IMR-90 (cell line): ENCODE measurements around the gene PEX7. TPM values are rescaled to one million over a fixed set of nuclear protein-coding genes. Genes with fewer than 3 reads are reported as not detected.

Source experiments
- ATAC-seq: fragments of 200-7000 bp; cut with Tn5 transposase; 2 replicates; pipeline ENCODE4 v1.9.1; 2020; ENCODE audit warnings: low read depth, mild to moderate bottlenecking, moderate library complexity
- BruUV-seq: library from RNA; stranded (reverse); fragments of 400-500 nt; replicated peaks from 2 replicates; lab custom pipeline; 2021; lab: Mats Ljungman, UMichigan
- CTCF ChIA-PET: fragments of 300-600 bp; formaldehyde crosslinking; extraction: SDS; loops from one replicate; lab custom pipeline; 2021; ENCODE audit warnings: antibody characterized with exemption; lab: Yijun Ruan, JAX
- POLR2A ChIA-PET: fragments of 300-600 bp; sonication (Branson Sonifier 250); formaldehyde crosslinking; loops from one replicate; lab custom pipeline; 2022; ENCODE audit warnings: antibody characterized with exemption; ENCODE audit not compliant: unreplicated experiment; lab: Charles Lee
- DNase-seq: peaks from one replicate; pipeline ENCODE4 v3.0.0; 2013
- H2AFZ ChIP-seq: replicated peaks from 2 replicates; pipeline ENCODE3; 2013; ENCODE audit warnings: low read length, mild to moderate bottlenecking; ENCODE audit not compliant: poor library complexity
- H2AK5ac ChIP-seq: 2 replicates; pipeline ENCODE4 v1.6.1; 2013; ENCODE audit warnings: low read depth, low read length, inconsistent platforms
- H2AK9ac ChIP-seq: replicated peaks from 2 replicates; pipeline ENCODE3; 2013; ENCODE audit warnings: mild to moderate bottlenecking, low read depth, low read length, moderate library complexity; ENCODE audit not compliant: poor library complexity
- H2BK120ac ChIP-seq: 2 replicates; pipeline ENCODE4 v1.6.1; 2013; ENCODE audit warnings: low read depth, low read length, inconsistent platforms
- H2BK15ac ChIP-seq: 3 replicates; pipeline ENCODE4 v1.6.1; 2013; ENCODE audit warnings: low read depth, low read length, inconsistent platforms
- H2BK20ac ChIP-seq: 2 replicates; pipeline ENCODE4 v1.6.1; 2013; ENCODE audit warnings: low read depth, mild to moderate bottlenecking, inconsistent platforms, low read length, moderate library complexity
- H2BK5ac ChIP-seq: 2 replicates; pipeline ENCODE4 v1.6.1; 2013; ENCODE audit warnings: mild to moderate bottlenecking, low read depth, low read length, inconsistent platforms; ENCODE audit not compliant: poor library complexity, severe bottlenecking
- H3K14ac ChIP-seq: replicated peaks from 2 replicates; pipeline ENCODE4 v1.6.1; 2013; ENCODE audit warnings: low read depth, low read length, inconsistent platforms
- H3K18ac ChIP-seq: 2 replicates; pipeline ENCODE4 v1.6.1; 2013; ENCODE audit warnings: low read depth, low read length, control low read depth
- H3K23ac ChIP-seq: 2 replicates; pipeline ENCODE4 v1.6.1; 2013; ENCODE audit warnings: low read depth, low read length, inconsistent platforms
- H3K27ac ChIP-seq: 2 replicates; pipeline ENCODE4 v1.5.1; 2013; ENCODE audit warnings: mild to moderate bottlenecking, control low read depth, low read length; ENCODE audit not compliant: insufficient read depth
- H3K27me3 ChIP-seq: 2 replicates; pipeline ENCODE4 v1.6.1; 2013; ENCODE audit warnings: low read length; ENCODE audit not compliant: control insufficient read depth, insufficient read depth
- H3K36me3 ChIP-seq: 2 replicates; pipeline ENCODE4 v1.6.1; 2013; ENCODE audit warnings: low read length, mixed read lengths; ENCODE audit not compliant: control insufficient read depth, insufficient read depth
- H3K4ac ChIP-seq: 2 replicates; pipeline ENCODE4 v1.6.1; 2013; ENCODE audit warnings: low read depth, low read length, inconsistent platforms
- H3K4me1 ChIP-seq: 2 replicates; pipeline ENCODE4 v1.6.1; 2013; ENCODE audit warnings: low read length, mixed read lengths; ENCODE audit not compliant: control insufficient read depth, insufficient read depth
- H3K4me2 ChIP-seq: 2 replicates; pipeline ENCODE4 v1.6.1; 2013; ENCODE audit warnings: low read depth, mild to moderate bottlenecking, control low read depth, low read length, moderate library complexity
- H3K4me3 ChIP-seq: 2 replicates; pipeline ENCODE4 v1.5.1; 2013; ENCODE audit warnings: low read depth, mild to moderate bottlenecking, control low read depth, low read length, moderate library complexity; ENCODE audit not compliant: insufficient read depth
- H3K56ac ChIP-seq: 2 replicates; pipeline ENCODE4 v1.6.1; 2013; ENCODE audit warnings: low read length, inconsistent platforms; ENCODE audit not compliant: insufficient read depth; ENCODE audit errors: extremely low read depth
- H3K79me1 ChIP-seq, 2 experiments: 2 replicates each; pipeline ENCODE4 v1.6.1; 2013; ENCODE audit warnings: low read length in 2 of 2, inconsistent platforms in 1 of 2, low read depth in 1 of 2
- H3K9ac ChIP-seq: 2 replicates; pipeline ENCODE4 v1.6.1; 2013; ENCODE audit warnings: low read depth, low read length, control low read depth
- H3K9me1 ChIP-seq: 2 replicates; pipeline ENCODE4 v1.6.1; 2013; ENCODE audit warnings: low read length, inconsistent platforms; ENCODE audit not compliant: insufficient read depth
- H3K9me3 ChIP-seq: 2 replicates; pipeline ENCODE4 v1.6.1; 2013; ENCODE audit warnings: low read length; ENCODE audit not compliant: control insufficient read depth, insufficient read depth
- H4K20me1 ChIP-seq: 2 replicates; pipeline ENCODE4 v1.6.1; 2013; ENCODE audit warnings: low read length, inconsistent platforms; ENCODE audit not compliant: insufficient read depth
- H4K5ac ChIP-seq: 2 replicates; pipeline ENCODE4 v1.6.1; 2013; ENCODE audit warnings: mild to moderate bottlenecking, low read depth, low read length, control low read depth
- H4K8ac ChIP-seq, 2 experiments: 2 replicates each; pipeline ENCODE4 v1.6.1; 2013; ENCODE audit warnings: low read depth in 2 of 2, low read length in 2 of 2, control low read depth in 1 of 2, inconsistent platforms in 1 of 2
- H4K91ac ChIP-seq: 2 replicates; pipeline ENCODE4 v1.6.1; 2013; ENCODE audit warnings: low read depth, low read length, inconsistent platforms; ENCODE audit not compliant: insufficient read depth
- BHLHE40 ChIP-seq: fragments of 150-350 bp; IDR thresholded peaks from 2 replicates; pipeline ENCODE4 v1.6.1; 2016; ENCODE audit warnings: mild to moderate bottlenecking, low read depth, low read length
- CEBPB ChIP-seq: IDR thresholded peaks from 2 replicates; pipeline ENCODE4 v1.6.1; 2012; ENCODE audit warnings: low read depth, low read length, improper control_type of control experiment
- CHD1 ChIP-seq: IDR thresholded peaks from 2 replicates; pipeline ENCODE4 v1.6.1; 2012; ENCODE audit warnings: low read depth, low read length, improper control_type of control experiment
- CTCF ChIP-seq: conservative IDR thresholded peaks from 2 replicates; pipeline ENCODE4 v1.5.1; 2012; ENCODE audit warnings: mild to moderate bottlenecking, low read depth, low read length, improper control_type of control experiment
- FOS ChIP-seq: fragments of 150-350 bp; IDR thresholded peaks from 2 replicates; pipeline ENCODE4 v1.6.1; 2016; ENCODE audit warnings: low read depth, low read length
- MAFK ChIP-seq: IDR thresholded peaks from 2 replicates; pipeline ENCODE4 v1.6.1; 2012; ENCODE audit warnings: low read depth, low read length, improper control_type of control experiment
- MAZ ChIP-seq: IDR thresholded peaks from 2 replicates; pipeline ENCODE4 v1.6.1; 2012; ENCODE audit warnings: low read depth, mild to moderate bottlenecking, low read length, improper control_type of control experiment, moderate library complexity, borderline replicate concordance
- NFE2L2 ChIP-seq: fragments of 150-350 bp; IDR thresholded peaks from 2 replicates; pipeline ENCODE4 v1.6.1; 2016; ENCODE audit warnings: low read depth, mild to moderate bottlenecking, low read length
- POLR2A ChIP-seq: IDR thresholded peaks from 2 replicates; pipeline ENCODE4 v1.6.1; 2012; ENCODE audit warnings: mild to moderate bottlenecking, low read depth, low read length
- RAD21 ChIP-seq: IDR thresholded peaks from 2 replicates; pipeline ENCODE4 v1.6.1; 2012; ENCODE audit warnings: low read length, improper control_type of control experiment
- RCOR1 ChIP-seq: IDR thresholded peaks from 2 replicates; pipeline ENCODE4 v1.6.1; 2012; ENCODE audit warnings: mild to moderate bottlenecking, low read length, improper control_type of control experiment; ENCODE audit not compliant: insufficient replicate concordance
- RFX5 ChIP-seq: IDR thresholded peaks from 2 replicates; pipeline ENCODE4 v1.8.0; 2012; ENCODE audit warnings: low read depth, mild to moderate bottlenecking, low read length, moderate library complexity
- SMC3 ChIP-seq: fragments of 150-350 bp; IDR thresholded peaks from 2 replicates; pipeline ENCODE4 v1.6.1; 2016; ENCODE audit warnings: low read depth, mild to moderate bottlenecking, antibody characterized with exemption, low read length, moderate library complexity
- WGBS, 2 experiments: methylation state at CpG; one replicate each; pipeline versions ENCODE4 v1.1.5 to v1.1.7; 2013; ENCODE audit warnings: missing lambda C conversion rate in 2 of 2; ENCODE audit not compliant: insufficient read length in 1 of 2; ENCODE audit errors: extremely low coverage in 2 of 2; 5-methylcytosine and 5-hydroxymethylcytosine counted together
- dilution Hi-C: fragments of 300-500 bp; cut with HindIII; formaldehyde crosslinking; loops from one replicate; pipeline ENCODE4 v1.14.3; 2018; ENCODE audit warnings: low sequenced_read_pairs; ENCODE audit not compliant: unreplicated experiment
- in situ Hi-C: fragments of 300-500 bp; cut with MboI; formaldehyde crosslinking; loops from 3 replicates; pipeline ENCODE4 v1.14.3; 2019; ENCODE audit warnings: low sequenced_read_pairs, inconsistent platforms, mixed read lengths
- intact Hi-C: fragments of 100-400 bp; cut with micrococcal nuclease; formaldehyde crosslinking; loops from 2 replicates; pipeline ENCODE4 v1.10.0; 2022
- polyA plus RNA-seq, 3 experiments: library from polyadenylated mRNA; depleted of rRNA; stranded (reverse); fragments of >200 nt; gene quantifications; 2 replicates each; pipeline ENCODE4 v1.2.3, GENCODE V29; 2012; ENCODE audit warnings: low replicate concordance in 1 of 3
- total RNA-seq: library from RNA; depleted of rRNA; stranded (reverse); fragments of >200 nt; gene quantifications from 2 replicates; pipeline ENCODE4 v1.2.3, GENCODE V29; 2012
- TF ChIP-seq, protein P1 (sequence below): fragments of 150-350 bp; IDR thresholded peaks from 2 replicates; pipeline ENCODE4 v1.6.1; 2017; ENCODE audit warnings: mild to moderate bottlenecking, antibody characterized with exemption, low read length, low read depth

PEX7 gene
- total and polyA plus RNA-seq, 2 of the 4 experiments (the other 2 are of a cell fraction) = 5.4 to 7.0 TPM

- no peak overlapping the region for H2AK5ac ChIP-seq
- no peak overlapping the region for H2AFZ ChIP-seq
- no peak overlapping the region for H2BK20ac ChIP-seq
- no peak for DNase-seq
- no peaks in the 10 kb centered on the region for H3K9me1 ChIP-seq
- no peak overlapping the region for H3K9ac ChIP-seq
- H3K79me1 ChIP-seq = no peaks in the 10 kb centered on the region
- TF ChIP-seq RFX5 (no peak), MAFK (no peak), MAZ (no peak), POLR2A (no peak), RAD21 (no peak), BHLHE40 (no peak), CTCF (no peak), CHD1 (no peak), SMC3 (no peak), FOS (no peak), CEBPB (no peak), NFE2L2 (no peak), RCOR1 (no peak)
- TF ChIP-seq, protein P1, sequence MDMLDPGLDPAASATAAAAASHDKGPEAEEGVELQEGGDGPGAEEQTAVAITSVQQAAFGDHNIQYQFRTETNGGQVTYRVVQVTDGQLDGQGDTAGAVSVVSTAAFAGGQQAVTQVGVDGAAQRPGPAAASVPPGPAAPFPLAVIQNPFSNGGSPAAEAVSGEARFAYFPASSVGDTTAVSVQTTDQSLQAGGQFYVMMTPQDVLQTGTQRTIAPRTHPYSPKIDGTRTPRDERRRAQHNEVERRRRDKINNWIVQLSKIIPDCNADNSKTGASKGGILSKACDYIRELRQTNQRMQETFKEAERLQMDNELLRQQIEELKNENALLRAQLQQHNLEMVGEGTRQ = no peak
- H4K20me1 ChIP-seq = no peaks in the 10 kb centered on the region
- H3K9me3 ChIP-seq = no peaks in the 10 kb centered on the region
- no peak overlapping the region for H4K91ac ChIP-seq
- H3K36me3 ChIP-seq = no peaks in the 10 kb centered on the region
- BruUV-seq = no TSS peak
- intact Hi-C loops = no loop called here
- no peak overlapping the region for H3K14ac ChIP-seq
- H3K56ac ChIP-seq = no peak overlapping the region
- ChIA-PET CTCF (no interaction called here), POLR2A (no interaction called here)
- no peak overlapping the region for H2AK9ac ChIP-seq
- no peaks in the 10 kb centered on the region for H3K4me1 ChIP-seq
- H3K4me2 ChIP-seq = no peak overlapping the region
- H2BK120ac ChIP-seq = no peak overlapping the region
- H3K27ac ChIP-seq = no peak overlapping the region
- in situ Hi-C loops = no loop called here
- no peak overlapping the region for H3K23ac ChIP-seq
- no CpG with 5 or more reads among the region's 1 CpG for WGBS, 2 experiments
- H4K5ac ChIP-seq = no peak overlapping the region
- H3K18ac ChIP-seq = no peak overlapping the region
- dilution Hi-C loops = no loop called here
- no peak overlapping the region for H3K4me3 ChIP-seq
- peaks cover 13% of the 10 kb centered on the region; the same call in 1 of the 2 replicates for H3K27me3 ChIP-seq
- no peak for ATAC-seq
- no peak overlapping the region for H3K4ac ChIP-seq
- no peak overlapping the region for H4K8ac ChIP-seq
- no peak overlapping the region for H2BK5ac ChIP-seq
- H2BK15ac ChIP-seq = no peak overlapping the region
Measured at GRCh38 chr6:136945072-136945471, 122.7 kb downstream of the PEX7 start.
